MM.1S (cell line): Measurements from ENCODE around the gene BDNF.

Source experiments
- EZH2 ChIP-seq: fragments of 300-600 bp; sonication (generic); optimal IDR thresholded peaks from 2 replicates; pipeline ENCODE3; 2017; ENCODE audit warnings: low read depth, mild to moderate bottlenecking, antibody characterized with exemption, low read length, mixed read lengths
- TF ChIP-seq, protein P1 (sequence below): fragments of 300-600 bp; sonication (generic); IDR thresholded peaks from 2 replicates; pipeline ENCODE4 v1.5.1; 2016; ENCODE audit warnings: antibody characterized with exemption, low read length, mixed read lengths

GRCh38 chr11:27740362-27741013 lies 40.2 kb upstream of the BDNF start:
- TF ChIP-seq, protein P1, sequence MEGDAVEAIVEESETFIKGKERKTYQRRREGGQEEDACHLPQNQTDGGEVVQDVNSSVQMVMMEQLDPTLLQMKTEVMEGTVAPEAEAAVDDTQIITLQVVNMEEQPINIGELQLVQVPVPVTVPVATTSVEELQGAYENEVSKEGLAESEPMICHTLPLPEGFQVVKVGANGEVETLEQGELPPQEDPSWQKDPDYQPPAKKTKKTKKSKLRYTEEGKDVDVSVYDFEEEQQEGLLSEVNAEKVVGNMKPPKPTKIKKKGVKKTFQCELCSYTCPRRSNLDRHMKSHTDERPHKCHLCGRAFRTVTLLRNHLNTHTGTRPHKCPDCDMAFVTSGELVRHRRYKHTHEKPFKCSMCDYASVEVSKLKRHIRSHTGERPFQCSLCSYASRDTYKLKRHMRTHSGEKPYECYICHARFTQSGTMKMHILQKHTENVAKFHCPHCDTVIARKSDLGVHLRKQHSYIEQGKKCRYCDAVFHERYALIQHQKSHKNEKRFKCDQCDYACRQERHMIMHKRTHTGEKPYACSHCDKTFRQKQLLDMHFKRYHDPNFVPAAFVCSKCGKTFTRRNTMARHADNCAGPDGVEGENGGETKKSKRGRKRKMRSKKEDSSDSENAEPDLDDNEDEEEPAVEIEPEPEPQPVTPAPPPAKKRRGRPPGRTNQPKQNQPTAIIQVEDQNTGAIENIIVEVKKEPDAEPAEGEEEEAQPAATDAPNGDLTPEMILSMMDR = no peak
- TF ChIP-seq EZH2 = no peak
